NCI-H226 (cell line): ENCODE results near the gene TFAP2E.
"Not testable (repeated sequence)": the region's sequence is repeated elsewhere in the genome, so short reads cannot be mapped to it uniquely, and the experiment has no call there.

ENCODE experiments used
- DNase-seq: peaks from one replicate; pipeline ENCODE4 v3.0.0-alpha.2; 2015

TFAP2E gene

DNA sequence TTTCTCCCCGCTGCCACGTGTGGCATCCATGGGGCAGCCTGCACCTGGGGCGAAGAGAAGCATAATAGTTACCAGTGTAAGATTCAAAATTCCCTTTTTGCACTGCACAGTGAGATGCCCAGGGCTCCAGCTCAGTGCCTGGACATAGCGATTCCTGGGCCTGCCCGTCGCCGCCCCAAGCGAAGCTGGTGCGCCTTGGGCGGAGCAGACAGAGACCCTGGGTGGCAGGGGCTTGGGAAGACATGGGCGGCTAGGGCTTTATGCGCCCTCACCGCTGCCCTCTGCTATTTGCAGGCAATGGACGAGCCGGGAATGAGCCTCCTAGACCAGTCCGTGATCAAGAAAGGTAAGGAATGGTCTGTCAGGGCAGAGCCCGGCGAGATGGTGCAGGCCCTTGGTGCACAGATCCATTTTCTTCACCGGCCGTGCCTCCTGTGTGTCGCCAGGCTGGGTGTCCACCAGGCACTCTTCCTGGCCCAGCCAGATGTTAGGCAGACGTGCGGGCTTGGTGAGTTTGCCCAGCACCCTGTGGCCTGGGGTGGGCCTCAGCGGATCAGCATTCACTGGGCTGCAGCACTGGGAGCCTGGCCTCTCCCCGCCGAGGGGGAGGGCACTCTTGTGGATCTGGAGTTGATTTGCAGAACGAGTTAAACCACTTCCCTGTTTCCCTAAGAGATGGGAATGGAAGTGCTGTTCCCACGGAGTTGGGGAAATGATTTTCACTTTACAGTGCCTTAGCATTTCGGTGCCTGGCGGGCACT, 1.7 kb downstream of the TFAP2E start:
- no peak for DNase-seq

DNA sequence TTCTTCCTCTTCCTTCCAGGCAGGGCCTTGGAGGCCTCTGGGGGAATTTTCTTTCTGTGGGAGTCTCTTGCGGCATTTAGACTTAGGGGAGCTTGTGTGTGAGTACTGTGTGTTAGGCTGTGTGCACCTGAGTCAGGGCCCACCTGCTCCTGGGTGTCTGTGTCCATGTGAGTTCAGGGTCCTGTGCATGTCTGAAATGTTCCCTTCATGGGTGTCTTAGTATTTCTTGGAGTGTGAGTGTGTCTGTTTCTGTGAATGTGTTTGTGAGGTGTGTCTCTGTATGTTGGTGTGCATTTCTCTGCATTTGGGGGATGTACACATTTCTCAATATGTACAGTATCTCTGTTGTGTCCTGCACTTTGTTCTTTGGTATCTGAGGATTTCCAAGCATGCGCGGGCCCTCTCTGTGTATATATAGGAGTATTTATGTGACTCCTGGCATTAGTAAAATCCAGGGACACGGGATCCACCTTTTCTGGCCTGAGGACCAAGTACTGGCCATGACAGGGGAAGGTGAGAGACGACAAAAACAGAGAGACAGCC, 2.4 kb downstream of the TFAP2E start:
- DNase-seq = no peak

DNA sequence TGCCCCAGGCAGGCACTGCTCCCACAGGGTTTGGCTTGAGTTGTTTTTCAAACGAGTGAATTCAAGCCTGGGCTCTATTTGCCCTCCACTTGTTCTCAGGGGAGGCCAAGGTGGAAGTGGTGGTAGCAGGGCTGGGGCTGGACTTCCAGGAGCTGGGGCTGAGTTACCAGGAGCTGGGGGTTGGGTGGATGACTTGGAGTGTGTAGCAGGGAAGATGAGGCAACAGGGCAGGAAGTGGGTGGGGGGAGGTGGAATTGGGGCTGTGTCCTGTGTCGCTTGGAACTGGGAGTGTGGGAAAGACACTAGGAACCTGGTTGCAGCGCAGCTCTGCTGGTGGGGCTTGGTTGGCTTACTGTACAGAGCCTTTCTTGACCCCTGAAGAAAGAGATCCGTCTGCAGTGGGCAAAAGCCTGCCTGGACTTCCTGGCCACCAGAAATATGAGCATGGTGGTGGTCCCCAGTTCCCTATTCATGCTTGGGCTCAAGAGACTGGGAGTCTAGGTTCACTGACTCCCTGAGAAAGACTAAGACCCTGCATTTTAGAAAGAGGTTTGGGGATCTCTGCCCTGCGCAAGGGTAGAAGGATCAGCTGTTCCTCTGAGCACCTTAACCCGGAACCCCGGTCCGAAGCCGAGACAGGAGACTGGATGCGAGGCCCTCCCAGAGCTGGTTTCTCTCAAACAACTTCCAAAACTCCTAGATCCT, 3.1 kb downstream of the TFAP2E start:
- DNase-seq = no peak

DNA sequence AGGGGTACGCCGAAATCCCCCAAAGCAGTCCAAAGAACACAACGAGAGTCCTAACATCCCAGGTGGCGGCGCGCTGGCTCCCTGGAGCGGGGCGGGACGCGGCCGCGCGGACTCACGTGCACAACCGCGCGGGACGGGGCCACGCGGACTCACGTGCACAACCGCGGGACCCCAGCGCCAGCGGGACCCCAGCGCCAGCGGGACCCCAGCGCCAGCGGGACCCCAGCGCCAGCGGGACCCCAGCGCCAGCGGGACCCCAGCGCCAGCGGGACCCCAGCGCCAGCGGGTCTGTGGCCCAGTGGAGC, 3.6 kb downstream of the TFAP2E start:
- not testable (repeated sequence) for DNase-seq

DNA sequence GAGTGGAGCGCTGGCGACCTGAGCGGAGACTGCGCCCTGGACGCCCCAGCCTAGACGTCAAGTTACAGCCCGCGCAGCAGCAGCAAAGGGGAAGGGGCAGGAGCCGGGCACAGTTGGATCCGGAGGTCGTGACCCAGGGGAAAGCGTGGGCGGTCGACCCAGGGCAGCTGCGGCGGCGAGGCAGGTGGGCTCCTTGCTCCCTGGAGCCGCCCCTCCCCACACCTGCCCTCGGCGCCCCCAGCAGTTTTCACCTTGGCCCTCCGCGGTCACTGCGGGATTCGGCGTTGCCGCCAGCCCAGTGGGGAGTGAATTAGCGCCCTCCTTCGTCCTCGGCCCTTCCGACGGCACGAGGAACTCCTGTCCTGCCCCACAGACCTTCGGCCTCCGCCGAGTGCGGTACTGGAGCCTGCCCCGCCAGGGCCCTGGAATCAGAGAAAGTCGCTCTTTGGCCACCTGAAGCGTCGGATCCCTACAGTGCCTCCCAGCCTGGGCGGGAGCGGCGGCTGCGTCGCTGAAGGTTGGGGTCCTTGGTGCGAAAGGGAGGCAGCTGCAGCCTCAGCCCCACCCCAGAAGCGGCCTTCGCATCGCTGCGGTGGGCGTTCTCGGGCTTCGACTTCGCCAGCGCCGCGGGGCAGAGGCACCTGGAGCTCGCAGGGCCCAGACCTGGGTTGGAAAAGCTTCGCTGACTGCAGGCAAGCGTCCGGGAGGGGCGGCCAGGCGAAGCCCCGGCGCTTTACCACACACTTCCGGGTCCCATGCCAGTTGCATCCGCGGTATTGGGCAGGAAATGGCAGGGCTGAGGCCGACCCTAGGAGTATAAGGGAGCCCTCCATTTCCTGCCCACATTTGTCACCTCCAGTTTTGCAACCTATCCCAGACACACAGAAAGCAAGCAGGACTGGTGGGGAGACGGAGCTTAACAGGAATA, 4.2 kb downstream of the TFAP2E start:
- no peak for DNase-seq

DNA sequence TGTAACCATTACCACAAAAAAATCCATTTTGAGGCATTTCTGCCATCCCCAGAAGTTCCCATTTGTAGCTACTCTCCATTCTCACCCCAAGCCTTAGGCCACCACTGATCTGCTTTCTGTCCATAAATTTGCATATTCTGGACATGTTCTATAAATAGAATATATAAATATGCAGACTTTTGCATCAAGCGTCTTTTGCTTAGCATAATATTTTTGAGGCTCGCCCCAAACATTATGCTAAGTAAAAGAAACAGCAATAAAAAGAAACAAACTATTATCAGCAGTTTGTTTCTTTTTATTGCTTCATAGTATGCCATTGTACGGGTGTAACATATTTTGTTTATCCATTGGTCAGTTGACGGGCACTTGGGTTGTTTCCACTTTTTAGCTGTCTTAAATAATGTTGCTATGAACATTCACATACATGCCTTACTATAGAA, 7.9 kb downstream of the TFAP2E start:
- DNase-seq = no peak

DNA sequence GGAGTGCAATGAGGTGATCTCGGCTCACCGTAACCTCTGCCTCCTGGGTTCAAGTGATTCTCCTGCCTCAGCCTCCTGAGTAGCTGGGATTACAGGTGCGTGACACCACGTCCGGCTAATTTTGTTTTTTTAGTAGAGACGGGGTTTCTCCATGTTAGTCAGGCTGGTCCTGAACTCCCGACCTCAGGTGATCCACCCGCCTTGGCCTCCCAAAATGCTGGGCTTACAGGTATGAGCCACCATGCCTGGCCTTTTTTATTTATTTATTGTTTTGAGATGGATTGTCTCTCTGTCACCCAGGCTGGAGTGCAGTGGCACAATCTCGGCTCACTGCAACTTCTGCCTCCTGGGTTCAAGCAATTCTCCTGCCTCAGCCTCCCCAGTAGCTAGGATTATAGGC, 8.5 kb downstream of the TFAP2E start:
- DNase-seq = not testable (repeated sequence)

DNA sequence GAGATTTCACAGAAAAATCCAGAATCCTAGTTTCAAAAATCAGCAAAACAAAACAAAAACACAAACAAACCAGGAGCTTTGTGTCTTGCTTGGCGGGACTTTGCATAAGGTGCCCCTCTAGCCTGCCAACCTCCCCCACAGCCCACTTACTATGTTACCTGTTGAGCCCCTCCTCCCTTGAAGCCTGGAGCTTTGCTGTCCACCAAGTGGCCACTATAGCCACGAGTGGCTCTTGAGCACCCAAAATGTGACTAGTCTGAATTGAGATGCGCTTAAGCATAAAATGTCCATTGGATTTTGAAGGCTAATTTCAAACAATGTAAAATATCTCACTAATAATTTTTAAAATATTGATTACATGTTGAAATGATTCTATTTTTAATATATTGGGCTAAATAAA, 12.2 kb downstream of the TFAP2E start:
- no peak for DNase-seq

DNA sequence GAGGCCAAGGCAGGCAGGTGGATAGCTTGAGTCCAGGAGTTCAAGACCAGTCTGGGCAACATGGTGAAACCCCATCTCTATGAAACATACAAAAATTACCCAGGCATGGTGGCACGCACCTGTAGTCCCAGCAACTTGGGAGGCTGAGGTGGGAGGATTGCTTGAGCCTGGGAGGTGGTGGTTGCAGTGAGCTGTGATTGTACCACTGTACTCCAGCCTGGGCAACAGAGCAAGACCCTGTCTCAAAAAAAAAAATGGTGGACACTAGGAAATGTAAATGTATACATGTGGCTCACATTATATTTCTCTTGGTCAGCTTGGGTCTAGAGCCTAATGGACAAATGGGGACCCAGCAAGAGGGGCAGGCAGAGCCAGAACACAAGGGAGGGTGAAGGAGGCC, 12.7 kb downstream of the TFAP2E start:
- DNase-seq = not testable (repeated sequence)

DNA sequence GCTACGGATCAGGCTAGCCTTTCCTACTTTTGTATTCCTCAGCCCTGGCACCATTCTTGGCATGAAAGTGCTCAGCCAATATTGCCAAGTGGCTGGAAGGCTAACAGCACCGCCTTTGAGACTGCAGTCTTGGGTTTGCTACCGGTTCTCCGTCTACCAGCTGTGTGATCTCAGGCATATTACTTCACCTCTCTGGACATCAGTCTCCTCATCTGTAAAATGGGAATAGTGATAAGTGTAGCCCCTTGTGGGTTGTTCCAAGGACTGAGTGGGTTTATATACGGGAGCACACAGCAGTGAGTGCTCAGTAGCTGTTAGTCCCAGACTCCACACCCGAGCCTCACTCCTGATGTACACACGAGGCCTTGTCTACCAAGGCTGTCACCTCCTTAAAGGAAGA, 13.7 kb downstream of the TFAP2E start:
- DNase-seq = no peak

DNA sequence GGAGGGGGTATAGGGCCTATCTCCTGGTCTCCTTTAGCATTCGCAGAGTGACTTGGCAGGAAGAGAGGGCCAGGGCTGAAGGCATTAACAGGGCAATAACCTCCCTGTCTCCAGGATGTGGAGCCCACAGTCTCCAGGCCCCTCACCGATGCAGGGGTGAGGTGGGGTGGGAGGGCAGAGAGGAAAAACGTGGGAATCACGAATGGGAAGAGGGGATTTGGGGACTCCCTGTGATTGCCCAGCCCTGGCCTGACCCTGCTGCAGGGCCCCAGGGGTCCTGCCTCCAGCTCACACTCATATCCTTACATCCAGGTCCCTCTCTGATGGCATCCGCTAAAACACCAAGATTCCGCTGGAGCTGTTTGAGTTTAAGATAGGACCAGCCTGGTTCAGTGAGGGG, 14.6 kb downstream of the TFAP2E start:
- no peak for DNase-seq

DNA sequence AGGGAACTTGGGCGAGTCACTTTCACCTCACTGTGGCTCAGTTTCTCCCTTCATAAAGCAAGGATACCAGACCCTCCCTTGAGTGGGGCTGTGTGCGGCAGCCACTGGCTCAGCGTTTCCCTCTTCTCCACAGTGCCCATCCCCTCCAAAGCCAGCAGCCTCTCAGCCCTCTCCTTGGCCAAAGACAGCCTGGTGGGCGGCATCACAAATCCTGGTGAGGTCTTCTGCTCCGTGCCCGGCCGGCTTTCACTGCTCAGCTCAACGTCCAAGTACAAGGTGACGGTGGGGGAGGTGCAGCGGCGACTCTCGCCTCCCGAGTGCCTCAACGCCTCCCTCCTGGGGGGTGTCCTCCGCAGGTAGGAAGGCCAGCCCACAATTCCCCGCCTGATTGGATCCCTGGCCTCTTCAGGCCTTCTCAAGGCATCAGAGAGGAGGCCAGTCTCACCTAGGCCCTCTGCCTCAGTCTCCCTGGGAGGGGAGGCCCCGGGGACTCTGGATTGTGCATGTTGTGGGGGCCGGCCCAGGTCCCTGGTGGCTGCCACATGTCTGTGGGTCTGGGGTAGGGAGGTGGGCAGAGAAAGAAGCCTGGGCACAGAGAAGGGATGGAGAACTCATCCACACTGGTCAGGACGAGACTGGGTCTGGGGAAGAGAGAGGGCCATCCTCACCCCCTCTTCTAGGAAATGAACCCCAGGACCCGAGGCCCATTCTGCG, 15.2 kb downstream of the TFAP2E start:
- DNase-seq = no peak

DNA sequence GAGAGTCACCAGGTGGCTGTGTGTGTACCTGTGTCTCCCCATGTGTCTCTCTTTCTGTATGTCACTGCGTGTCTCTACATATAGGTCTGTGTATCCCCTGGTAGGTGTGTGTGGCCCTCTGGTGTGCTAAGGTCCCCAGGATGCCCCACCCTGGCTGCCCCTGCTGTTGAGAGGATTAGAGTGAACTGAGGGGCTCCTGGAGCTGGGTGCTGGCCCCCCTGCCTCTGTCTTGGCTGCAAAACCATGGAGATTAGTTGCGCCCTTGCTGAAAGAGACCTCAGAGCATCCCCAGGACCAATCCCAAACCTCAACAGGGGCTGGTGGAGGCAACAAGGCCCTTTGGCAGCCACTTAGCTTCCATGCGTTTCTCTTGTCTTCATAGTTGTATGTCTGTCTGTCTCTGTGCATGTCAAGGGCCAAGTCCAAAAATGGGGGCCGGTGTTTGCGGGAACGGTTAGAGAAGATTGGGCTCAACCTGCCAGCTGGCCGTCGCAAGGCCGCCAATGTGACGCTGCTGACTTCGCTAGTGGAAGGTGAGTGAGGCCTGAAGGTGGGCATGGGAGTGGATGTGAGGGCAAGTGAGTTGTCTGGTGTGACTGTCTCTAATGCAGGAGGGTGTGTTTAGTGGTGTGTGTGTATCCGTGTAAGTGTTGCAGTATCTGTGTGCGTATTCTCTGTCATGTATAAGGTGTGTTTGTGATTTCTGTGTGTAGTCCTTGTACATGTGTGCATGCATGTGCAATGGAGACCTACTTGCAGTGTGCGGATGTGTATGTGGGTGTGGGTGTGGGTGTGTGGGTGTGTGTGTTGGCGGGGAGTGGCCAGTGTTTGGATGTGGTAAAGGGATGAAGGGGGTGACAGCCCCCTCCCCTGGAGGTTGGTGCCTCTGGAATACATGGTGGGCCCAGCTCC, 16.7 kb downstream of the TFAP2E start:
- DNase-seq = no peak

DNA sequence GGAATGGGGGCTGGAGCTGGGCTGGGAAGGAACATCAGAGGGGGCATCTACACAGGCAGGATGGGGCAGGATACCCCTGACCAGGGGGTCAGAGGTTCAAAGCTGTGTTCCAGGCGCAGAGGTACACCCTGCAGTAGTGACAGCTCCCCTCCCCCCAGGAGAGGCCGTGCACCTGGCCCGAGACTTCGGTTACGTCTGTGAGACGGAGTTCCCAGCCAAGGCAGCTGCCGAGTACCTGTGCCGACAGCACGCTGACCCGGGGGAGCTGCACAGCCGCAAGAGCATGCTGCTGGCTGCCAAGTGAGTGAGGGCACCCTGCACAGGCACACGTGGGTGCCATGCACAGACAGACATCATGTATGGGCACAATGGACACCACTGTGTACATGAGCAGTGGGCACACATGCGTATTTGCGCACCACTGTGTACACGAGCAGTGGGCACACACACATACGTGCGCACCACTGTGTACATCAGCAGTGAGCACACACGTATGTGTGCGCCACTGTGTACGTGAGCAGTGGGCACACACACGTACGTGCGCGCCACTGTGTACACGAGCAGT, 17.4 kb downstream of the TFAP2E start:
- no peak for DNase-seq

DNA sequence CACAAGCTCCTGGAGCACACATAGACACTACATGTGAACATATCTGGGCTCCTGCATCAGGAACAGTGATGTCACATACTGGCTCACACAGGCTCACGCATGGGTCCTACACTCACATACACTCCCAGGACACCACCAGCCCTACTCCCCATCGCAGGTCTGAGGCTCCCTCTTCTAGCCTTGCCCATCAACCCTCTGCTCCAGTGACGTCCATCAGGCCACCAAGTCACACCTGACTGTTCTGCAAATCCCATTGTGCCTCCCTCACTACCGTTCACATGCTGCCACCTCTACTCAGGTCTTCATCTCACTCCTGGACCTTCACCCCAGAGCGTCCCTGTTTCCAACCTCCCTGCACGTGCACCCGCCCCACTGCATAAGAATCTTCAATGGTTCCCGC, 18.1 kb downstream of the TFAP2E start:
- DNase-seq = no peak

DNA sequence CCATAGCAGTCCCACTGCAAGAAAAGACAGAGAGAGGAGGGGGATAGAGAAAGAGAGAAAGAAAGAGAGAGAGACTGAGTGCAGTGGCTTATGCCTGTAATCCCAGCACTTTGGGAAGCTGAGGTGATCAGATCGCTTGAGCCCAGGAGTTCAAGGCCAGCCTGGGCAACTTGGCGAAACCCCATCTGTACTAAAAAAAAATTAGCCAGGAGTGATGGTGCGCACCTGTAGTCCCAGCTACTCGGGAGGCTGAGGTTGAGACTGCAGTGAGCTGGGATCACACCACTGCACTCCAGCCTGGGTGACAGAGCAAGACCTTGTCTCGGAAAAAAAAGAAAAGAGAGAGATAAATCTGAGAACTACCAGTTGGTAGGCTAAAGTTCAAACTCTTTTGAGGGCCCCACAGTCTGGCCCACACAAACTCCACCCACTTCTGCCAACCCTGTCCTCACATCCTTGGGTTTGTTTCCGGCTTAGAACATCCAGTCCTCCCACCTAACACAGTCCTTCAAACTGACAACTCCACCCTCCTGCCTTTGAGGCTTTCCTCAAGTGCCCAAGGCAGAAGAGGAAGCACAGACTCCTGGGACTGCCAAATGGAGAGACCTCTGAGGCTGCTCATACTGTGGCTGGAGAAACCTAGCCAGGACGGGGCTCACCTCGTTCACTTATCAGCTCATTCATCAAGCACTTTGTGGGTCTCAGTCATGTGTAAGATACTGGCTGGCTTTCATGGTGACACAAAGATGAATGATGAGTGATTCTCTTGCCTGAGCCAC, 20.1 kb downstream of the TFAP2E start:
- no peak for DNase-seq

DNA sequence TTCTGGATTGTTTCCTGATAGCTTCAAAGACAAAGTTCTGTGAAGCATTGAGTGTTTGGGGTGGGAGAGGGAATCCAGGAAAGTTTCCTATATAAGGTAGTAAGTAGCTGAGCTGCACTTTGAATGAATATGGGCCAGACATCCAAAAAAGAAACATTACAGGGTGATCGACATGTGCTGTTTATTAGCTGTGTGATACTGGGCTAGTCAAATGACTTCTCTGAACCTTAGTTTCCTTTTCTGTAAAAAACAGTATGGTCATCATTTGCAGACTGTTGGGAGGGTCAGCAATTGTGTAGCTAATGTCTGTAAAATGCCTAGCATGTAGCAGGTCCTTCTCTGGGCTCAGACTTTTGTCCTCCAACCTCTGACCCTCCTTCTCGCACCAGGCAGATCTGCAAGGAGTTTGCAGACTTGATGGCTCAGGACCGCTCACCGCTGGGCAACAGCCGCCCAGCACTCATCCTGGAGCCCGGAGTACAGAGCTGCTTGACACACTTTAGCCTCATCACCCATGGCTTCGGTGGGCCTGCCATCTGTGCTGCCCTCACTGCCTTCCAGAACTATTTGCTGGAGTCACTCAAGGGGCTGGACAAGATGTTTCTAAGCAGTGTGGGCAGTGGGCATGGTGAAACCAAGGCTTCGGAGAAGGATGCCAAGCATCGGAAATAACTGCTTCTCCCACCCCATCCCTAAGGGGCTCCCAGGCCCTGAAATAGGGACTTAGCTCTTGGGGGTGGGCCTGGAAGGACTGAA, 21.1 kb downstream of the TFAP2E start:
- no peak for DNase-seq

DNA sequence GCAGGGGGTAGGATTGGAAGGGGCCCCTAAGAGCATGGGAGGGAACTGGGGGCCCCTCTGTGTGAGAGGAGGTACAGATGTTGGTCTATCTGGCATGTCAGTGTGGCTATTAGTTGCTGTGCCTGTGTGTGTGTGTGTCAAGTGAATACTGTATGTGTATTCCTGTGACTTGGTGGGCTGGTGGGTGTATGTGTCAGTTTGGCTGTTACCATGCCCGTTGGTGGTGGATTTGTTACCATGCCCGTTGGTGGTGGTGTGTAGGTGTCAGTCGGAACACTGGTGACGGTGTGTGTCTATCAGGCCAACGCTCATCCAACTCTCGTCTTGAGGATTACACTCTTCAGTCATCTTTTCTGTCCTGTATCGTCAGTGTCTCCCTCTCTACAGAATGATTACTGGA, 22.6 kb downstream of the TFAP2E start:
- no peak for DNase-seq

DNA sequence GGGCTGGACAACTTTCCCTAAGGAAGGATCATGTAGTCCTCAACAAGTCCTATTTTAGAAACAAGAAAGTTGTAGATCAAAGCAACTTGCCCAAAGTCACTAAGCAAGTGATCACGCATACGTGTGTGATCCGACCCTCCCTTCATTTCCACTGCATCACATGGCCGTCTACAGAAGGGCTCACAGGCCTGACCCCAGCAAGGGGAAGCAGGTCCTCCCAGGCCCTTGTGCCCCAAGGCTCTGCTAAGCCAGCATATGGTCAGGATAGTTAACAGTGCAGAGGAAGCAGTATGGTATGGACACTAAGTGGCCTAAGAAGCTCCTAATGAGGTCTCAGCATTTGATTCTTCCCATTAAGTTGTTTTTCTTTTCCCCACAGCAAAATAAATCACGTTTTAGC, 24.8 kb downstream of the TFAP2E start:
- no peak for DNase-seq

DNA sequence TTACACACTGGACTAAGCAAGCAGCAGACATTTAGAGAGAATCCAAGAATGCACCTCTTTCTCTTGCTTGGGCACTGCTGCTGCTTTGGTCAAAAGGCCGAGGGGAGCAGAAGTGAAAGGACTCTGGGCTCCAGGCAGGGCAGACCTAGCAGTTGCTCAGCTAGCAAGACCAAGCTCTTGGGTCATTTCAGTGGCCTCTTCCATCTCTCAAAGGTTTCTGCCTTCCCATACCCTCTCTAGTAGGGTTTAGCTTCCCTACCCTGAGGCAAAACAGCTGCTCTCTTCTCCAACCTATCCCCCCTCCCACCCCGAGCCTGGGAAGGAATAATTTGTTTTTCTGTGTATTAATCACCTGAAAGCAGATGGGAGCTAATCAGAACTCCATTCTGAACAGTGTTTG, 25.8 kb downstream of the TFAP2E start:
- no peak for DNase-seq
